GM21423 (cell line): ENCODE measurements around the gene REV3L.
"Not testable (repeated sequence)": the region's sequence is repeated elsewhere in the genome, so short reads cannot be mapped to it uniquely, and the experiment has no call there.

Experiments
- ATAC-seq: cut with Tn5 transposase; IDR thresholded peaks from one replicate; pipeline ENCODE4 v1.9.1; 2021; ENCODE audit warnings: mild to moderate bottlenecking, moderate library complexity; ENCODE audit not compliant: unreplicated experiment

The REV3L gene

DNA sequence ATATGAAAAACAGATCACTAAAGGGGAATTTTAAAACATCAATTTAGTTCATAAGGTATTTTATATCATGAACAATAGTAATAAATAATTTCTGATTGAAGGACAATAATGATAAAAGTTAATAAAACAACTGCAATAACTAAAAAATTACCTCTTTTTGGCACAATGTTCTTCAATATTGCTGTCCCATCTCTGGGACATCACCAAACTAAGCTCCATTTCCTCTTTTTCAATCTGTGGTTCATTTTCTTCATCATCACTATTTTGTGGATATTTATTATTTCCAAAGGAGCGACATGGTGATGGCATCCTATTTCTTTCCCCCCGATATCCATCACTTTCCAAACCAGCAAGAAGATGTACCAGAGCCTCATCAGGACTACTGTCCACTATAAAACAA, 103.2 kb downstream of the REV3L start:
- ATAC-seq = no peak

DNA sequence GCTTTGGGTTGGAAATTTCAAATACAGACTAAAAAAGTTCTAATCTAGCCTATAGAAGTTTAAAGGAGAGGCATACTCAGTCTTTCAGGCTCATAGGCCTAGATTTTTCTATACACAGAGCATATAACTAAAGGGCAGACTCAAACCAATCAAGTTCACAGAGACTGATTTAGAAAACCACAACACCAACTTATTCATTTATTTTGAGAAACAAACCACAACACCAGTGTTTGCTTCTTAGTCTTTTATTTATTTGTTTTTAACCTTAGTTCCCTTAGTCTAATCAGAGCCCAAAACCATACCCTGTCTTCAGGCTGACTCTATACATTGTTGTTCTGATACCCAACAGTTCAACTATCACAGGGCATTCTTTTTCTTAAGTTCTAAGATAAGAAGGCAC, 103.7 kb downstream of the REV3L start:
- ATAC-seq = no peak

DNA sequence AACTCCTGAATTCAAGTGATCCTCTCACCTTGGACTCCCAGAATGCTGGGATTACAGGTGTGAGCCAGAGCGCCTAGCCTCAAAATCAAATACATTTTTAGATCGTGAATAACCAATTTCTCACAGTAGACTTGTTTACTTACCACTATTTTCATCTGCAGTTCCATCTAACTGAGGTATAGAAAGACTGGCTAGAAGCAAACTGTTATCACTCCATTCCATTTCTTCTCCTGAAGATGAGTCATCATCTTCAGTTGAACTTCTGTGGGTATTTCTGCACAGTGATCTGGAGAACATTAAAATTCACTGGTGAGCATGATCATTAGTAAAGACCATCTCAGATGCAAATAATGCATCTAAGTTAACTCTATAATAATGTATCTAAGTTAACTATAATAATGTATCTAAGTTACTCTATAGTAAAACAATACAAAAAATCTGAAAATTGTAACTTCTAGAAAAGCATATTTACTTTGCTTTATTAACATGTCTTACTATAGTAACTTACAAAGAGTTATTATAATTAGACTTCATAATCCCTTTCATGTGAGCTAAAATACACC, 105.4 kb downstream of the REV3L start:
- ATAC-seq = no peak

DNA sequence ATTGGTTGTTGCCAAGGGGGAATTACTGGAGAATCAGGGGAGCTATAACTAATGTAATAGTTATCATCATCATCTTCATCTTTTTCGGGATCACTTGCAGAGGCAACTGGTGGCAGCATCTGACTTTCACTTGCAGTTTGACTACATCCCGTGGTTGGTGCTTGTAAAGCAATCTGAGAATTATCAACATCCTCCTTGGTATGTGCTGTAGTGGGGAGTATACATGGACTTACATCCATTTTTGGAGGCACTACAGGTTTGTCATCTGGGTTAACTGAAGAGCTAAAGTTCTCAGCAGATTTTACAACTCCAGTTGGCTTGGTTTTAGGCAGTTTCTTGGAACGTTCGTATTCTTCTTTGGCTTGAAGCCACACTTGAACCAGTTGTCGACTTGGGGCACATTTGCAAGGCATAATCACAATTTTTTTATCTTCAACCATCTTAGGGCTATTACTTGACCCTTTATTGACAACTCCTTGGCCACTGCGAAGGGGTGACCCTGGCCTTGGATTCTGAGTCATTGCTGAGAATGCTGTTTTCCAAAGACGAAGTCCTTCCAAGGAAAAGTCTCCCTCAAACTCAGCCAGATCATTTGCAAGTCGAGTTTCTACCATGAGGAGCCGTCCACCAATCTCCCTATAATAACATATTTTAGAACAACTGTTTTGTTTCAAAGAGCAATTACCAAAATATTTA, 115.5 kb downstream of the REV3L start:
- no peak for ATAC-seq

DNA sequence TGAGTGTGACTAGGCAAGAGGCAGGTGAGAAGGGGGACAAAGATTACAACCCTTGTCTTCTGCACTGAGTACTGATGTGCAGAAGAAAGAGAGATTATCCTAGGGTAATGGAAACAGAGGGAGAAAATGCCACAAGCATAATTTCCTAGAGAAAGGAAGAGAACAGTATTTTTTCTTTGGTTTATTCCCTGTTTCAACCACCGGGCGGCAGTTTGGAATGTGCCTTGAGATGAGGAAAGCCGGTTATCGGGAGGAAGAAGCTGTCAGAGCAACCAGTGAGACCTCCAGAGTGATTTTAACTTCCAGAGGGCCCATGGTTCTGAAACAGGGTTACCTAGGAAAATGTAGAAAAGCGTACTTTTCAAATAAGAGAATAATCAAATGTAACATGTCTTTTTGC, 121.4 kb downstream of the REV3L start:
- no peak for ATAC-seq

DNA sequence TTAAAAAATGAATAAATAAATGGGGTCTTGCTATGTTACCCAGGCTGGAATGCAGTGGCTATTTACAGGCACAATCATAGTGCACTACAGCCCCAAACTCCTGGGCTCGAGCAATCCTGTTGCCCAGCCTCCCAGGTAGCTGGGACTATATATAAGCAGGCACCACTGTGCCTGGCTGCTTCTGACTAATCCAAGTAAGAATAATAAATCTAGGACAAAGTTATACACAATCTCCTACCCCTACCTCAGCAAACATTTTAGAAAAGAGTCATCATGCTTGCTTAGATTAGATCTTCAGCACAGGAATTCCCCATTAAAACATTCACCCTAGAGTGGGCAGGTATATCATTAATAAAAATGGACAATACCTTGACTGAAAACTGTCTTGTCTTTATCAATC, 124.6 kb downstream of the REV3L start:
- ATAC-seq = no peak

DNA sequence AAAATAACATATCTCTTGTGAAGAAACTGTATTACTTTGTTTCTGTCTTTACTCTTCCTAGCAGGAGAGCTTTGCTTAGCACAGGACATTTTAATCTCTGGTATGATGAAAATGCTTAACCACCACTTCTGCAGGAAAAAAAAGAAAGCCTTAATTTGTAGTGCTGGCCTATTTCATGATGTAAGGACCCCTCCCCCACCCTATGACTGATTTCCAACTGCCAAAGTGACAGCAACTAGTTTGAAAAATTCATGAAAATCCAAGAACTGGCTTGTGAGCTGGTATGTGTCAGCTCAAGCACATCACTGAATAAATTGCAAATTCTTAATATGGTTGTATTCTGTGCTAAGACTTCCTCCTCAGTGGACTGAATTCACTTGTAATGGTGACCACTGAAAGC, 125.3 kb downstream of the REV3L start:
- no peak for ATAC-seq

DNA sequence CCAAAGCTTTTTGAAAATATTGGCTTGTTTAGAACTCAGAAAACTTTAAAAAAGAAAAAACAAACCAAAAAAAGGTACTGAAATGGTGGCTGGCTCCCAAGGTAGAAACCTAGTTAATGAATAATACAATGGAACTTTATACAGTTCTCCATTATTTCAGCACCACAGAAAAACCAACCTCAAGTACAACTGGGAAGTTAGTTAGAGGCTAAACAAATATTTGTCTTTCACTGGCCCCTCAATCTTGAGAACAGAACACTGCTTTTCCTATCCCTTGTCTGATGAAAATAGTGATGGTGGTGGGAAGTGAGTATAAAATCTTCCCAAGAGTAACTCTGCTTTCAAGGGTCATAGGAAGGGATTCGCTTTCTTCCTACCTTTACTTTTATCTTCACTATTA, 126.5 kb downstream of the REV3L start:
- no peak for ATAC-seq

DNA sequence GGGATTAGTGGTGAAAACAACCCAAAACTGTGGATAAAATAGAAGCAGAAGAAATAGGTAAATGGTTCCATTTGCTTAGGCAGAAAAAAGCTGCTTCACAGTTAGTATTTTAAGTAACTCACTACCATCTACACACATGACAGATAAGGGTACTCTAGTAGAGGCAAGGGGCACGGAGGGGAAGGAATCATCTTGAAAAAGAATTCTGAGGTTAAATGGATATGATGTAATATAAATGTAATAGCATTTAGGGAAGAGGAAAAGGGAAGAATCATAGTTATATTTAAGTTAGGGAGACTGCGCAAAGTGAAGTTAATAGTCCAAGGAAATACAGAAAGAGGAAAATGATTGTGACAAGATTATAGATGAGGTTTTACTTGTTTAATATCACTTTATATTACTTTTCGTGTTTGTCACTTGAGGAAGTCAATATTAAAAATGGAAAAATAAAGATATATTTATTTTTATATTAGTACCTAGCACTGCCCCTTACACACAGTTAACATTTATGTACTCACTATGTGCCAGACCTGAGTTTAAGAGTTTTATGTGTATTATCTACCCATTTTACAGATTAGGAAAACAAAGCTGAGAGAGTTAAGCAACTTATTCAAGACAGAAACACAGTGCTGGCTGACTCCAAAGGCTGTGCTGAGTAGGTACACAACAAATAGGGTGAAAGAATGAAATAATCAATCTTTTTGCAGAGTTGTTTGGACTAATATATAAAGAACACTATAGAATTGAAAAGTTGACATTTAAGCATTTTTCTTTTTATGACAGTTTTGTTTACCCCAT, 128.1 kb downstream of the REV3L start:
- no peak for ATAC-seq

DNA sequence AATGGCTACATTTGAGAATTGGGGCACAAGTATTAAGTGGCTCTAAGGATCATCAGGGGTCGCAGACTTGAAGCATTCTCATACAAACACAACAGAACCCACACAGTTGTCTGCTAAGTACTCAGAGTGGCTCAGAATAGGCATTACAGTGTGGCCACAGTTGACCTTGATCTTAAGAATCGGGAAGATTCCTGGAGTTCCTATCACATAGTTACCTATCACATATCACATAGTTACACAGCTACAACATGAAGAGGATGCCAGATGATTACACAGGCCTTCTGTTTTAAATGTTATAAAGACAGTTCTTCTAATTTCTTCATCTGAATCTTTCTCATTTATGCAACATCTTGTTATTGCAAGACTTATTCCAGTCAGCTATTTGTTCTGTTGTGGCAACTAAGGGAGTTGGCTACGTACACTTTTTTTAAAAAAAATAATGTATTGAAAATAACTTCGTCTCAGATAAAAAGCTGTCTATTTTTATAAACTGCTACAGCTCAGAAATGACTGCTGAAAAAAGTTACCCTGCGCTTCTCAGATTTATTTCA, 129.0 kb downstream of the REV3L start:
- ATAC-seq = no peak

DNA sequence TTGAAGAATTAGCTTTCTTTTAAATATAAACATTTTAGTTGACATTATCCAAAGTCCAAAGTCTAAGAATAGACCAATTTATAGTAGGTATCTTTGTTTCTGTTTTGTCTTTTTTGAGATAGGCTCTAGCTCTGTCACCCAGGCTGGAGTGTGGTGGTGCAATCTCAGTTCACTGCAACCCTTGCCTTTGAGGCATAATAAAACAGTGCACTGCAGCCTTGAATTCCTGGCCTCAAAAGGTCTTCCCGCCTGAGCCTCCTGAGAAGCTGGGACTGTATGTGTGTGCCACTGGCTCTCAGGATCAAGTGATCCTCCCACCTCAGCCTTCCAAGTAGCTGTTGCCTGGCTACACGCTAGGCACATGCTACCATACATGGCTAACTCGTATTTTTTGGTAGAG, 135.4 kb downstream of the REV3L start:
- no peak for ATAC-seq

DNA sequence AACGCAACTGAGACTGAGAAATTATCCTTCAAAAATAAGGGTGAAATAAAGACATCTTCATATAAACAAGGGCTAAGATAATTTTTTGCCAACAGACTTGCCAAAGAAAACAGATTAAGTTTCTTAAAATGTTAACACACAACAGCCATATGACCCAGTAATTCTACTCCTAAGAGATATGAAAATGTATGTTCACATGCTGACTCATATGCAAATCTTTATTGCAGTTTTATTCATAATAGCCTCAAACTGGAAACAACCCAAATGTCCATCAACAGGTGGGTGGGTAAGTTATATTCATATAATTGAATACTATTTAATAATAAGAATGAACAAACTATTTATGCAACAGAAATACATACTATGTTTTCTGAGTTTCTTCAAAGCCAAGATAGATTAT, 140.1 kb downstream of the REV3L start:
- no peak for ATAC-seq

DNA sequence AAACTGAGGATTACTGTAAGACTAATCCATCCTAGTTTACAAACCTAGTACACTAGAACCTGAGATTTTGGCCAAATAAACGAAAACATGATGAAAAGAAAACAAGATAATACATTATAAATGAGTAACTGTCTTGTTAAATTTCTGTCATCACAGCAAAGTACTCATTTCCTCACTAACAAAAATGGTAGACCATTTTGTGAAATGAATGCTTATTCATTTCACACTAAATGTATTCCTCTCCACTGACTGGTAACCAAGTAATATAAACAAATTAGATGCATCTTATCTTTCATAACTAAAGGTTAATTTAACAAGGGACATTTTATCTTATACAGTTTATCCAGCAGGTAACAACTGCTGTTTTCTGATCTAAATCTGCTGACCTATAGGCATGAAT, 143.7 kb downstream of the REV3L start:
- peak; percentile 28 for ATAC-seq

DNA sequence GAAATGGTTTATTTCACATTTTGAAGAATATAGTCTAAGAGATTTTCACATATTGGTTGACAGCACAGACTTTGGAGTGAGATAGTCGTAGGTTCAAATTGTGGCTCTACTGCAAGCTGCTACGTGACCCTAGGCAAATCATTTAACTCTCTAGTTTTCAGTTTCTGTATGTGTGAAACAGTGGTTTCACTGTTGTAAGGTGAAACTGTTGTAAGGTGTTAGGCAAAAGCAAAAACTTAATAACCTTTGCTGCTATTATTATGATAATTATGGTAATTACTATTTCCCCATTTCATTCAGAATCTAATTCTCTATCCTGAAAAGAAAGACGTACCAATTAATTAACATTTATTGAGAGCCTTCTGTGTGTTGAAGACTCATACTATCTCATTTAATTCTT, 144.2 kb downstream of the REV3L start:
- peak; percentile 100 for ATAC-seq

DNA sequence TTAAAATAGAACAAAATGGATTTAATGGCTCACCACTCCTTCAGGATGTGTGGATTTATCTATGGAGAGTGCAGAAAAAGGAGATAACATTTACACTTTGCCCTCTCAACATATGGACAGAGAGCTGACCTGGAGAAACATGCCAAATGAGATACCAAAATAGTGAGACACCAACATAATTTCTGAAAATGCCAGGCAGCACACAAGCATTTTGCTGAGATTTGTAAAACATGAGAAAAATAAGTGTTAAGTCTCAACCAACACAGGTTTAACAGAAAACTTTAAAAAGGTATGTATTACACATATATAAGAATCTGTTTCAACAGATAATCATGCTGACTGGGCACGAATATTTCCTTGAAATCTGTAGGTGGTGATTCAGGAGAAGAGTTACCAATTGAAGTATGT, 145.2 kb downstream of the REV3L start:
- no peak for ATAC-seq

DNA sequence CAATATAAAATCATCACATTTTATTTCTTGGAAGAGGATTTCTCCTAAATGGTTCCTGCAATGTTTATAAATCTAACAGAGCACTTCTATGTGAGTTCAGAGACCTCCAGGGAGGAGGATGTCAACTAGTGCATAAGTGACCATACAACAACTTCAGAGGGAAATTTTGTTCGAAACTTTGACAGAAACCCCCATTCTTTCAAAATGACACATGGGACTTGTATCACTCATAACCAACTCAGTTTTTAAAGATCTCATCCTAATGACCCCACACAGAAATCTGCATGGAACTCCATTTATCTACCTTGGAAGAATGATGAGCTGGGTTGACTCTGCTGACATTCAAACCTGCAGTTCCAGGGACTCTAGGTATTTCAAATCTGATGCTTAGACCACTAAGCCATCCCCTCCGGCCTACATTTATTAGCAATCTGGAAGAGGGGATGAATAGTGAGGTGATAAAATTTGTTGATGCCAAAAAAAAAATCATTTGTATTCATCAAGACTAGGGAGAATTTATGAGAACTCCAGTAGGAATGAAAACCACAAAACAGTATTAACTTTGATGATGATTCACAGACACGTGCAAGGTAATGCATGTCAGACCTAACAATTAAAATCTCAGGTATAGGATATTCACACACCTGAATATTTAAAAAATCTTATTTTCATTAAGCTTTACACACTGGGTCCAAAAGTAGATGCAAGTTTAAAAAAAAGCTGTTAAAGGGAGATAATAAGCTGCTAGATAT, 153.0 kb downstream of the REV3L start:
- peak; percentile 64 for ATAC-seq

DNA sequence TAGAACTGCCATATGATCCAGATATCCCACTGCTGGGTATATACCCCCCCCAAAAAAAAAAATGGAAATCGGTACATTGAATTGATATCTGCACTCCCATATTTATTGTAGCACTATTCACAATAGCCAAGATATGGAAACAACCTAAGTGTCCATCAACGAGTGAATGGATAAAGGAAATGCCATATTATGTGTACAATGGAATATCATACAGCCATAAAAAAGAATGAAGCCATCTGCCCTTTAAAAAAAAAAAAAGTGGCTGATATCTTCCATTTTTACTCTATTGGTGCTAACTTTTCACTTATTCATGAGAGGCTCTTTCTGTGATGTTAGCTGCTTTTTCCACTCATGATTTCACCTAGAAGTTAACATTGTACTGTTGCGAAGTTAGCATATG, 156.5 kb downstream of the REV3L start:
- ATAC-seq = no peak

DNA sequence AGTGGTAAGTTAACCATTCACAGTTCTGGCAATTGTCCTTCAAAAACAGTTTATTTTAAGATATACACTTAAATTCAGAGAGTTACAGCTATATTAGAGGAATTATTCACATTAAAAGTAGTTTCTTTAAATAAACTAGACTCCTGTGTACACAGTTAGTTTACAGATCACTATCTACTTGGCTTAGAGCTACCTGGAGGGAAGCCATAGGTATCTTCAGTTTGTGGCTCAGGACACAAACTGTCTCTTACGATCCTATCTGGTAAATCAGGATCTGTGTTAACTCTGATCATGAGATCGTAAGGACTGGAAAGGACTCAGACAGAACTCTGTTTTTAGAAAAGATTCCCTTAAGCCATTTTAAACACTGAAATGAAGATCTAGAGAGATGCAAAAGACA, 160.9 kb downstream of the REV3L start:
- no peak for ATAC-seq

DNA sequence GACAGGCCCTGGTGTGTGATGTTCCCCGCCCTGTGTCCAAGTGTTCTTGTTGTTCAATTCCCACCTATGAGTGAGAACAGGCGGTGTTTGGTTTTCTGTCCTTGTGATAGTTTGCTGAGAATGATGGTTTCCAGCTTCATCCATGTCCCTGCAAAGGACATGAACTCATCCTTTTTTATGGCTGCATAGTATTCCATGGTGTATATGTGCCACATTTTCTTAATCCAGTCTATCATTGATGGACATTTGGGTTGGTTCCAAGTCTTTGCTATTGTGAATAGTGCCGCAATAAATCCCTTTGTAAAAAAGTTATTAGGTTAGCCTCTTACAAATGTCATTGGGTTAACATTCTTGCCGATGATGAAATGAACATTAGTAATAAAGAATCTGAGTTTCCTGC, 175.1 kb downstream of the REV3L start:
- ATAC-seq = not testable (repeated sequence)

DNA sequence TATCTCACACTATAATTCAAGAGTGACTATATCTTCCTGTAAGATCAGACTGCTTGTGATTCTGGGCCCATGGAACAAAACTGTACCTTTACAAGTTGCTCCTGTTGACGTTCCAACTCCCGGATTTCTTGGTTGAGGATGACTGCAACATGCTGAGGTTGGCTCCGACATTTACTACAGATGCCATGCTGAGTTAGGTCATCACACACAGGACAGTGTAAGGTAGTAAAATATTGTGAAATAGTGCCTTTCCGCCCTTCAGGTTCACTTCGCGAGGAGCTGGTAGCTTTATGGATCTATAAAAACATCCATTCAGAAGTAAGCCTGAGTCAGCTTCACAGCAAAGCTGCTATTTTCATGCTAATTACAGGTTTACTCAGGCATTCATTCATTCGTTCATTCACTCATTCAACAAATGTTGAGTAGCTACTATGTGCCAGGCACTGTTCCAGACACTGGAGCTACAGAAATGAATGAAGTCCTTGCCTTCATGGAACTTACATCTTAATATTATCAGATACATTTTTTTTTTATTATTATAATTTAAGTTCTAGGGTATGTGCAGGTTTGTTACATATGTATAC, 175.7 kb downstream of the REV3L start:
- ATAC-seq = no peak
